Activated CD4-positive, alpha-beta T cell treated with anti-CD3 and anti-CD28 coated beads, Interleukin-2, amount 50 U/mL, for 48 hours (primary cell): ENCODE results near the gene TRAT1.
A peak's percentile ranks its signal among the peaks of the same experiment; 100 is the strongest.
"Not testable (repeated sequence)": the region's sequence is repeated elsewhere in the genome, so short reads cannot be mapped to it uniquely, and the experiment has no call there.

ENCODE experiments used
- DNase-seq, 2 experiments: peaks; one replicate each; pipeline ENCODE4 v3.0.0-alpha.2; 2020

The TRAT1 gene, protein sequence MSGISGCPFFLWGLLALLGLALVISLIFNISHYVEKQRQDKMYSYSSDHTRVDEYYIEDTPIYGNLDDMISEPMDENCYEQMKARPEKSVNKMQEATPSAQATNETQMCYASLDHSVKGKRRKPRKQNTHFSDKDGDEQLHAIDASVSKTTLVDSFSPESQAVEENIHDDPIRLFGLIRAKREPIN

GRCh38 chr3:108822123-108822897, at the start of gene TRAT1:
TSS of gene TRAT1 (plus strand) at chr3:108822786. CDS start at chr3:108822928, 142 bp downstream.
- DNase-seq = no peak

DNA sequence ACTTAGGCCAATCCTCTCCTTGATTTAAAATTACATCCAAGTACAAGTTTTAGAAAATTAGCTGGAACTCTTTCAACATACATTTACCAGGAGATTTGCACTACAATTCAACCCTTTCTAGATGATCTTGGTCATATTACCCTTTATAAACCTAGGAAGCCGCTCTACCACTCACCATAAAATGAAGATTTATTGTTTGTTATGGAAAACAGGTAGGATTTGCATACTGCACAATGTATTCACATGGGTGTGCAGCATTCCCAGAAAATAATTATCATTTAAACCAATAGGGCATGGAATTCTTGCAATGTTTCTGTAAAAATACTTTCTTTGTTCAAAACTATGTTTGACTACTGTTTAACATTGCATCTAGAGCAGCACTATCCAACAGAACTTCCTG, 46.9 kb upstream of the TRAT1 start:
- no peak for DNase-seq

DNA sequence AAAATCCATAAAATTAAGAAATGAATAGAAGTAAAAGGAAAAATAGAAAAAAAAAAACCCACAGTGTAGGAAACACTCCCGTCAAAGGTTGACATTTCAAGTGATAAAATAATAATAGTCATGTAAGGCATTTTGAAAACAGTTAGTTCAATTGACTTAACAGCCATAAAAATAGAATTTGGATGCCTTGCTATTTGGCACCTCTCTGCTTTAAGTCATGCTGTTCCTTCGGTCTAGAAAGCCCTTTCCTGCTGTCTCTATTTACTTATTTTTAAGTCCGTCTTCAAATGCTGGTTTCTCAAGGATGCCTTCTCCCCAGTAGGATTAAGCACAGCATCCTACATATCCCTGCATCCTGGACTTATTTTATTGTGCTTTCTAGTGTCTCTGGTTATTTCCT, 43.1 kb upstream of the TRAT1 start:
- DNase-seq = no peak

DNA sequence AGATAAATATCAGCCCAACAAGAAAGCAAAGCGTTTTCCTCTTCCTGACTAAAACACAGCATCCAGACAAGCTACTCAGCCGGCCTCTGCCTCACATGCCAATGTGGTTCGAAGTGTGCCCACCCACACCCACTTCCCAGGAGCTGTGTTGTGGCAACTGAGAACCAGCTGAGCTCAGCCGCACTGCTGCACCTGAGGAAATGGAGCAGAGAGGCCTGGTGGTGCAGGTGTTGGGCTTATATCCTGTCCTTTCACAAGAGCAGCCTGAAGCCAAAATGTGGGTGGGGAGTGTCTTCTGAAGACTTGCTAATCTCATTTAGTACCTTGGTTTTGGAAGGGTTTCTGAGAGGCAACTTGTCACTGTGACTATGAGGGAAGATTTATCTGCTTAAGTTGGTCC, 42.4 kb upstream of the TRAT1 start:
- DNase-seq = peak; percentile 10 to 13

GRCh38 chr3:108791473-108791872, 31.1 kb upstream of the TRAT1 start:
- no peak for DNase-seq

DNA sequence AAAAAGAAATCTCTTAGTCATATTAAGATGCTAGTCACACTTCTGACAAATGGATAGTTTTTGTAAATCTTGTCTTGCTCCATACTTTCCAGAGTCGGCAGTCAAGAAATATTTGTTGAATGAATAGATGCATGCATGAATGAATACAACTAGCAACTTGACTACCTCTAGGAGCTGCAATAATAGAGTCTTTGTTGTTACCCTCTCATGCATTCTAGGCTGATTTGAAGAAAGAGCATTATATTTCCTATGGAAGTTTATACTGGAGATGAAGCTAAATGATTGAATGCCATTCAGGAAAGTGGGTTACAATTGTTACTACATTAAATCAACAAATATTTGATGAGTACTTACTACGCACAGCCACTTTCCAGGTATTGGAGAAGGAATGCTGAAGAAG, 18.1 kb upstream of the TRAT1 start:
- DNase-seq = no peak

GRCh38 chr3:108804966-108805365, 17.6 kb upstream of the TRAT1 start:
- DNase-seq = no peak

- no peak for DNase-seq
These were observed 16.3 kb upstream of the TRAT1 start for GRCh38 chr3:108806316-108806715.

- peak; percentile 56 to 68 for DNase-seq
These were observed 4.2 kb upstream of the TRAT1 start for GRCh38 chr3:108818404-108818803.

DNA sequence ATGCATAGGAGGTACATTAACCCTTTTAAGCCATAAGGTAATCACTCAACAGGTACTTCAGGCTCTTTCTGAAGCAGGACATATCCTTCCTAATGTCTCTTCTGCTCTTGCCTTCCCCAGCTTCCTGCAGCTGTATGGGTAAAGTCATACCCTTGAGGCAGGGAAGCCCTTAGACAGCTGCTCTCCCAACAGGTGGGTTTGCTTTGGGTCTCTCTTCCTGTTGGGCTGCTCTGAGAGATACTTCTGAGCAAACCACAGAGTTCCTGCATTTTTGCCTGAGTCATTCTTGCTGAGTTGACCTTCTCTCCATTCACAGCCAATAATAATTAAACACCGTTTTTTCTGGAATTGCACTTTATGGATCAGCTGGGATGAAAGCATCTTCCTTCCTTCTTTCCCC, 2.0 kb upstream of the TRAT1 start:
- DNase-seq = no peak

DNA sequence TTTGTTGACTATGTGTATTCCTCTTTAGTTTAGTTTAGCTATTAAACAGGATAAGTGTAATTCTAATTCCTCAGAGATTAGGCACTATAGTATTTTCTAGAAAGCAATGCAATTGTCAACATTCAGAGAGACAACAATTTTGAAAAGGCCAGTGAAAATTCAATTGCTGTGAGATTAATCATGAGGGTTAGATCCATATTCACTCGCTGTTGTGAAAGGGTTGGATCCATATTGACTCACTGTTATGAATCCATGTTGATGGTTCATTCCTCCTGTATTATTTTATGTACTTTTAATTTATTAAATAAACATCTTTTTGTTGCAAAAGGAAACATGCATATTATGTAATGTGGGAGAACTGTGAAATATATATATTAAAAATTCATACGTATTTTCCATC, 641 bp downstream of the TRAT1 start:
- DNase-seq = no peak

DNA sequence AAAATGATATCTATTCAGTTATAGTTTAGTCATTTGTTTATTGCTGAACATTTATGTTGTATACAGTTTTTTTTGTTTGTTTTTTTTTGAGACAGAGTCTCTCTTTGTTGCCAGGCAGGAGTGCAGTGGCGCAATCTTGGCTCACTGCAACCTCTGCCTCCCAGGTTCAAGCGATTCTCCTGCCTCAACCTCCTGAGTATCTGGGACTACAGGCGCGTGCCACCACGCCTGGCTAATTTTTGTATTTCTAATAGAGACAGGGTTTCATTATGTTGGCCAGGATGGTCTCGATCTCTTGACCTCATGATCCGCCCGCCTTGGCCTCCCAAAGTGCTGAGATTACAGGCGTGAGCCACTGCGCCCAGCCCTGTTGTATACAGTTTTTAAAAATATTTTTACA, 1.2 kb downstream of the TRAT1 start:
- DNase-seq = not testable (repeated sequence)

- no peak for DNase-seq
These were observed 4.0 kb downstream of the TRAT1 start for GRCh38 chr3:108826309-108827187.

GRCh38 chr3:108830381-108830780, 7.8 kb downstream of the TRAT1 start:
- no peak for DNase-seq

DNA sequence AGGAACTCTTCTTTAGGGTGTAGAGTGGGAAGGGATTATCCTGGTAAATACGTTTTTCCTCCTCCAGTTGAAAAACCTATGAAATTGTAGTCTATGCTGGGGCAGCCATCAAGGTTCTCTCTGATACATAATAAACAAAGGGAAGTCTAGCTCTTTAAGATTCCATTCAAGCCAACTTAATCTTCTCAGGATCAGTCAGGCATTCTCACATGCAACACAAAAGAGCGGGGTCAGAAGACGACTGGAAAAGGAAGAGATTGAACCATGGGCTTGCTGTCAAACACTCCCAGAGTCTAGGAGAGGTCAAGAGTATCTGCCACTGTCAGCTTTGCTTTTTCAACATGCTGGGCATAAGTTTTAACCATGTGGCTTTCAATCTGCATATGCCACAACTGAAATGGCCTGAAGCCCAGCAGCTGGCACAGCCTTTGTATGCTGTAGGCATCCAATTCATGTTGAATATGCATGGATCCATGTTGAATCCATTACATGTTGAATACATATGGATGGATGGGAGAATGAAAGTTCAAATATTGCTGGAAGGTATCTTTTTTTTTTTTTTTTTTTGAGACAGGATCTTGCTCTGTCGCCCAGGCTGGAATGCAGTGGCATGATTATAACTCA, 8.5 kb downstream of the TRAT1 start:
- DNase-seq = no peak

DNA sequence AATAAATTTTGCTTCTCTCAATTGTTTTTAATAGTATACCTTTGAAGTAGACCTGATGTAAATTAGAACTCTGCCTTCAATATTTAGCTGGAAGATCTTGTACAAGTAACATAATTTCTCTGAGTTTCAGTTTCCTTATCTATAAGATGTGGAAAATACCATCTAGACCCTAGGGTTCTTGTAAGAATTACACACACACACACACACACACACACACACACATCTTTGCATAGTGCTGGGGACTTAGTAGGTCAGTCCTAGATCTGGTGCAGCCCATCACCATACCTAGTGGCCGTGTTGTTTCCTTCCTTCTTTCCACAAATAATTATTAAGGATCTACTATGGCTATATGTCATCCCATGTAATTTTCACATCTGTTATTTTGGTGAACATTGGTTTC, 11.0 kb downstream of the TRAT1 start:
- no peak for DNase-seq

GRCh38 chr3:108834551-108834950, 12.0 kb downstream of the TRAT1 start:
- DNase-seq = no peak

DNA sequence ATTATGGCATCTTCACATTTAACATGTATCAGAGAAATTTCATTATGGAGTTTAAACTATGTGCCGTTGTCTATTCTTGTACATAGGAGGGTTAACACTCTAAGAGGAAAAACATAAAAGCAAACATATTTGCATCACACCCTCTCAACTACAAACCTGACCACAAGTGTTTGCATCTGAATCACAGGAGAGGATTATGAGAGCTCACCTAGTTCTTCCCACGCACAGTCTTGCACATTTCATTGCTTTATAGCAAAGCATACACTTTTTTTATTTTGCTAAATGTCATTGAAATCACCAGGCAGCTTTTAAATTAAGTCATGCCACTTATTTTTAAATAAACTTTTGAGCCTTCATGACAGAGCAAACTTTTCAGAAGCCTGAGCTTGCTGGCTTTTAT, 12.5 kb downstream of the TRAT1 start:
- no peak for DNase-seq

GRCh38 chr3:108838436-108838835, 15.8 kb downstream of the TRAT1 start:
- DNase-seq = peak; percentile 56 to 68

DNA sequence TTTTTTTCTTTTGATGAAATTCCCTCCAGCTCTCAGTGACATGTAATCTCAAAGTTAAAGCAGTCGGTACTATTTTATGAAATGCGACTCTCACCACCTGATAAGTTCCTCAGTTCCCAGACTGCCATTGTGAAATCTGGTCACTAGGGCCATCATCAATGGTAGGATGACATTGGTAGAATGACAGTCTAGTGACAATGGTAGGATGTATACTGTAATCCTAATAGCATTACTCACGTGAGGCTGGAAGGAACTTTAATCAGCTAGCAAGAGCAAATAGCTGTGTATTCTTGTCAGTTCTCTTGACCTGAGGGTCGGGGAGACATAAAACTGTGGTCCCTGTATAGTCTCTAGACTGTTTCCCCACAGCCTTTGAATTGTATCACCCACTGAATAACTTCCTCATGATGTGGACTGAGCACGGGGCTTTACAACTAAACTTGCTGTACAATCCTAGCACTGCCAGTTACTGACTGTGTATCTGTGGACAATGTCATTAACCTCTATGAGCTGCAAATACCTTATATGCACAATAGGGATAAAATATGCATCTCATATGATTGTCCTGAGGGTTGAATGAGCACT, 23.2 kb downstream of the TRAT1 start:
- DNase-seq = no peak

GRCh38 chr3:108847187-108847586, 24.6 kb downstream of the TRAT1 start:
- no peak for DNase-seq

DNA sequence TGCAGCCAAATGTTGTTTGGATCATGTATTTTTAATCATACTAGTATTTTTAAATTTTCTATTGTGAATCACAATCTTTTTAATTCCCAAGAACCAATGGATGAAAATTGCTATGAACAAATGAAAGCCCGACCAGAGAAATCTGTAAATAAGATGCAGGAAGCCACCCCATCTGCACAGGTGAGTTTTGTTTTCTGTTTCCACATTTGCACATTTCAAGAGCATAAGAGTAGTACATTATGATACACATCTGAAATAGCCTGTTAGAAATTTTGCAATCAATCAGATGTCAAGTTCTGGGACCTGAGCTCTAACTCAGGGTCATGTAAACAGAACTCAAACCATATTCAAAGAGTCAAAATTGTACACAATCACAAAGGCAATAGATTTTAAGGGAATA, 26.5 kb downstream of the TRAT1 start:
- no peak for DNase-seq

GRCh38 chr3:108861401-108861800, 38.8 kb downstream of the TRAT1 start:
- DNase-seq = no peak
